Panc1 (cell line): ENCODE measurements around the gene PDZD8. TPM values are rescaled to one million over a fixed set of nuclear protein-coding genes. Genes with fewer than 3 reads are reported as not detected.

Source experiments
- ATAC-seq: fragments of 200-7000 bp; cut with Tn5 transposase; 2 replicates; pipeline ENCODE4 v1.9.1; 2020; ENCODE audit warnings: mild to moderate bottlenecking, moderate library complexity
- BruUV-seq: library from RNA; stranded (reverse); fragments of 400-500 nt; replicated peaks from 2 replicates; lab custom pipeline; 2021; lab: Mats Ljungman, UMichigan
- CTCF ChIA-PET: fragments of 300-600 bp; sonication (Branson Sonifier 250); formaldehyde crosslinking; loops from one replicate; lab custom pipeline; 2022; ENCODE audit warnings: antibody characterized with exemption; lab: Charles Lee
- POLR2A ChIA-PET: fragments of 300-600 bp; sonication (Branson Sonifier 250); formaldehyde crosslinking; loops from one replicate; lab custom pipeline; 2022; ENCODE audit warnings: antibody characterized with exemption; lab: Charles Lee
- DNase-seq: peaks from one replicate; pipeline ENCODE4 v3.0.0-alpha.2; 2010; ENCODE audit warnings: low read depth, low spot score
- H3K27ac ChIP-seq: 2 replicates; pipeline ENCODE4 v1.5.1; 2011; ENCODE audit warnings: mild to moderate bottlenecking, low read length, inconsistent platforms
- H3K27me3 ChIP-seq: fragments of 200-500 bp; sonication (Bioruptor generic); 2 replicates; pipeline ENCODE4 v1.6.0; 2014; ENCODE audit warnings: low read length, inconsistent platforms; ENCODE audit not compliant: control insufficient read depth, insufficient read depth
- H3K36me3 ChIP-seq: fragments of 200-500 bp; sonication (Bioruptor generic); 2 replicates; pipeline ENCODE4 v1.5.1; 2014; ENCODE audit warnings: inconsistent platforms, mild to moderate bottlenecking, low read length, moderate library complexity; ENCODE audit not compliant: control insufficient read depth, insufficient read depth
- H3K4me1 ChIP-seq: 2 replicates; pipeline ENCODE4 v1.5.1; 2011; ENCODE audit warnings: inconsistent platforms, mild to moderate bottlenecking, low read length, moderate library complexity; ENCODE audit not compliant: control insufficient read depth, insufficient read depth
- H3K4me3 ChIP-seq, 2 experiments: 2 replicates each; pipeline ENCODE4 v1.5.1; 2011 to 2012; ENCODE audit warnings: low read depth in 2 of 2, low read length in 2 of 2, mild to moderate bottlenecking in 2 of 2, inconsistent platforms in 1 of 2, moderate library complexity in 1 of 2
- H3K9me3 ChIP-seq: fragments of 200-500 bp; sonication (Bioruptor generic); 2 replicates; pipeline ENCODE4 v1.5.1; 2014; ENCODE audit warnings: low read depth, mild to moderate bottlenecking, inconsistent platforms, low read length, moderate library complexity; ENCODE audit not compliant: control insufficient read depth, insufficient read depth
- POLR2AphosphoS5 ChIP-seq: IDR thresholded peaks from 2 replicates; pipeline ENCODE4 v1.6.1; 2012; ENCODE audit warnings: mild to moderate bottlenecking, low read depth, low read length, moderate library complexity
- SIN3A ChIP-seq: IDR thresholded peaks from 2 replicates; pipeline ENCODE4 v1.6.1; 2012; ENCODE audit warnings: low read depth, mild to moderate bottlenecking, low read length, moderate library complexity, borderline replicate concordance; ENCODE audit not compliant: insufficient read depth
- TCF7L2 ChIP-seq: IDR thresholded peaks from 2 replicates; pipeline ENCODE4 v1.6.1; 2011; ENCODE audit warnings: mild to moderate bottlenecking, low read depth, low read length, inconsistent platforms
- in situ Hi-C: cut with HindIII; loops from 2 replicates; pipeline ENCODE4 v1.10.0; 2016; ENCODE audit warnings: low sequenced_read_pairs, low pct_unique_long_range_greater_than_20kb
- intact Hi-C: fragments of 100-400 bp; cut with micrococcal nuclease; formaldehyde crosslinking; loops from one replicate; pipeline ENCODE4 v1.10.0; 2022; ENCODE audit not compliant: unreplicated experiment
- total RNA-seq: library from RNA; stranded (reverse); gene quantifications from one replicate; pipeline ENCODE4 v1.2.1, GENCODE V29; 2021; ENCODE audit not compliant: unreplicated experiment
- TF ChIP-seq, protein P1 (sequence below): fragments of 450-650 bp; IDR thresholded peaks from 2 replicates; pipeline ENCODE4 v1.5.1; 2017; ENCODE audit warnings: mild to moderate bottlenecking
- TF ChIP-seq, protein P2 (sequence below), 2 experiments: IDR thresholded peaks; 2 replicates each; pipeline ENCODE4 v1.6.1; 2011 to 2012; ENCODE audit warnings: low read depth in 2 of 2, control low read depth in 1 of 2, low read length in 1 of 2, mild to moderate bottlenecking in 1 of 2, moderate library complexity in 1 of 2; ENCODE audit not compliant: insufficient read depth in 1 of 2

The PDZD8 gene
- total RNA-seq, 1 experiment from 2014 or later: 44.7 TPM

DNA sequence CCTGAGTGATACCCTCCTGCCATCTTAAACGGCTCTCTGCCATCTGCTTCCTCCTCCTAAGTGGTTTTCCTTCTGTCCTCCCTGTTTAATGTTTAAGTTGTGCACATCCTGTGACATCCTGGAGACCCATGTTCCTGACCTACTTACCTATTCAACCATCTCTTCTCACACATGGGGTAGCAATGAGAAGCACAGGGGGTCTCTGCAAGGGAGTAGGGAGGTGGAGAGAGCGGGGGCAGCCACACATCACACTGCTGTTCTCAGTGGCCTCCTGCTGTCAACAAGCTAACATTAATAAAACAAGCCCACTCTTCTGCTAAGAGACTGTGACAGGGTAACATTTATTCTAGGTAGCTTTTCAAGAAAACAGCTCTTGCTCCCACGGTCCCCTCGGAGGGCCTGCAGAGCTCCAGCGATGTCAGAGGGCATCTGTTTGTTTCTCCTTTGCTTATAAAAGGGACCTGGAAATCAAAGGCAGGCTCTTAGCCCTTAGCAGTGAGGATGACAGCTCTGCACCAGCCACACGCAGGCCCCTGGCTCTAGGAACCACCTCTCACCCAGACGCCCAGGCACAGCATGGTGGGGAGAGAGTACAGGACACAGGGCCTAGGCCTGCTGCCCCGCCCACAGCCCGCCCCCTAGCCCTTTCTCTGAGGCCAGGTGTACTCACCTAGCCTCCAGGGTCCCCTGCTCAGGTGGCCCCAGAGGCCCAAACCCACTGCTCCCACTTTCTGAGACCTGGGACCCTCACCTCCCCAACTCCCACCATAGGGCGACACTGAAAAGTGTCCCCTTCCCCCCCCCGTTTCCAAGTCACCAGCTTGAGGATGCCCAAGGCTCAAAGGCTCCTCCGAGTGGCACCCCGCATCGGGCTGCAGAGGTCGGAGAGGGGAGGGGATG lies 135.3 kb downstream of the PDZD8 start:
- no peak overlapping the region for H3K27ac ChIP-seq
- H3K9me3 ChIP-seq: no peaks in the 10 kb centered on the region
- CTCF ChIA-PET: interaction anchor here (0.6 kb wide), 1 partner anchor 91 kb away, joined by 4 read pairs; no protein-coding TSS in a partner anchor
- H3K4me3 ChIP-seq: no peak overlapping the region
- intact Hi-C loops: no loop called here
- no TSS peak for BruUV-seq
- POLR2A ChIA-PET: no interaction called here
- peaks cover 4% of the 10 kb centered on the region for H3K27me3 ChIP-seq
- no peaks in the 10 kb centered on the region for H3K4me1 ChIP-seq
- TF ChIP-seq TCF7L2 (no peak), POLR2AphosphoS5 (no peak), SIN3A (no peak)
- TF ChIP-seq, protein P1, sequence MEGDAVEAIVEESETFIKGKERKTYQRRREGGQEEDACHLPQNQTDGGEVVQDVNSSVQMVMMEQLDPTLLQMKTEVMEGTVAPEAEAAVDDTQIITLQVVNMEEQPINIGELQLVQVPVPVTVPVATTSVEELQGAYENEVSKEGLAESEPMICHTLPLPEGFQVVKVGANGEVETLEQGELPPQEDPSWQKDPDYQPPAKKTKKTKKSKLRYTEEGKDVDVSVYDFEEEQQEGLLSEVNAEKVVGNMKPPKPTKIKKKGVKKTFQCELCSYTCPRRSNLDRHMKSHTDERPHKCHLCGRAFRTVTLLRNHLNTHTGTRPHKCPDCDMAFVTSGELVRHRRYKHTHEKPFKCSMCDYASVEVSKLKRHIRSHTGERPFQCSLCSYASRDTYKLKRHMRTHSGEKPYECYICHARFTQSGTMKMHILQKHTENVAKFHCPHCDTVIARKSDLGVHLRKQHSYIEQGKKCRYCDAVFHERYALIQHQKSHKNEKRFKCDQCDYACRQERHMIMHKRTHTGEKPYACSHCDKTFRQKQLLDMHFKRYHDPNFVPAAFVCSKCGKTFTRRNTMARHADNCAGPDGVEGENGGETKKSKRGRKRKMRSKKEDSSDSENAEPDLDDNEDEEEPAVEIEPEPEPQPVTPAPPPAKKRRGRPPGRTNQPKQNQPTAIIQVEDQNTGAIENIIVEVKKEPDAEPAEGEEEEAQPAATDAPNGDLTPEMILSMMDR: no peak
- TF ChIP-seq, protein P2, sequence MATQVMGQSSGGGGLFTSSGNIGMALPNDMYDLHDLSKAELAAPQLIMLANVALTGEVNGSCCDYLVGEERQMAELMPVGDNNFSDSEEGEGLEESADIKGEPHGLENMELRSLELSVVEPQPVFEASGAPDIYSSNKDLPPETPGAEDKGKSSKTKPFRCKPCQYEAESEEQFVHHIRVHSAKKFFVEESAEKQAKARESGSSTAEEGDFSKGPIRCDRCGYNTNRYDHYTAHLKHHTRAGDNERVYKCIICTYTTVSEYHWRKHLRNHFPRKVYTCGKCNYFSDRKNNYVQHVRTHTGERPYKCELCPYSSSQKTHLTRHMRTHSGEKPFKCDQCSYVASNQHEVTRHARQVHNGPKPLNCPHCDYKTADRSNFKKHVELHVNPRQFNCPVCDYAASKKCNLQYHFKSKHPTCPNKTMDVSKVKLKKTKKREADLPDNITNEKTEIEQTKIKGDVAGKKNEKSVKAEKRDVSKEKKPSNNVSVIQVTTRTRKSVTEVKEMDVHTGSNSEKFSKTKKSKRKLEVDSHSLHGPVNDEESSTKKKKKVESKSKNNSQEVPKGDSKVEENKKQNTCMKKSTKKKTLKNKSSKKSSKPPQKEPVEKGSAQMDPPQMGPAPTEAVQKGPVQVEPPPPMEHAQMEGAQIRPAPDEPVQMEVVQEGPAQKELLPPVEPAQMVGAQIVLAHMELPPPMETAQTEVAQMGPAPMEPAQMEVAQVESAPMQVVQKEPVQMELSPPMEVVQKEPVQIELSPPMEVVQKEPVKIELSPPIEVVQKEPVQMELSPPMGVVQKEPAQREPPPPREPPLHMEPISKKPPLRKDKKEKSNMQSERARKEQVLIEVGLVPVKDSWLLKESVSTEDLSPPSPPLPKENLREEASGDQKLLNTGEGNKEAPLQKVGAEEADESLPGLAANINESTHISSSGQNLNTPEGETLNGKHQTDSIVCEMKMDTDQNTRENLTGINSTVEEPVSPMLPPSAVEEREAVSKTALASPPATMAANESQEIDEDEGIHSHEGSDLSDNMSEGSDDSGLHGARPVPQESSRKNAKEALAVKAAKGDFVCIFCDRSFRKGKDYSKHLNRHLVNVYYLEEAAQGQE (IDR thresholded peaks at IDR 0.05; ENCODE audit: insufficient read depth in 1 of 2, low read depth in 2 of 2, low read length in 1 of 2): no peak
- ATAC-seq (no peak; the same call in 1 of the 2 replicates), DNase-seq (no peak)
- no peaks in the 10 kb centered on the region for H3K36me3 ChIP-seq
- in situ Hi-C loops: no loop called here

DNA sequence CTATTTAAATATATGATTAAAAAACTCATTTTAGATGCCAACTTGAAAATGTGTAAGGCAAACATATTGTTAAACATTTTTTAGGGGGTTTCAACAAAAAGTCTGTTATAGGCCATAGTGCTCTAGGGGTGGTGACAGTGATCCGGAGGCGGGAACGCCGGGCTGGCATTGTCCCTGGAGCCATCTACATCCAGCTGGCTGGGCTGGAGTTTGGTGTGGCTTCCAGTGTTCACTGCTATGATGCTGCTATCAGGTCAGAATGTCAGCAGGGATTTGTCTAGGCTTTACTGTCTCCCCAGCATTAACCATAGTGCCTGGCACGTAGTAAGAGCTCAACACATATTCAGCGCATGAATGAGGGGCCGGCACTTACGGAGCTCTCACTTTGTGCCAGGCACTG lies 136.2 kb downstream of the PDZD8 start:
- H3K36me3 ChIP-seq: no peaks in the 10 kb centered on the region
- ATAC-seq: no peak
- no peak for DNase-seq
- CTCF ChIA-PET: no interaction called here
- peaks cover 4% of the 10 kb centered on the region for H3K27me3 ChIP-seq
- no peak overlapping the region for H3K27ac ChIP-seq
- POLR2A ChIA-PET: no interaction called here
- in situ Hi-C loops (no loop called here), intact Hi-C loops (no loop called here)
- H3K4me3 ChIP-seq: no peak overlapping the region
- H3K9me3 ChIP-seq: no peaks in the 10 kb centered on the region
- H3K4me1 ChIP-seq: no peaks in the 10 kb centered on the region
- TF ChIP-seq, protein P1: no peak
- TF ChIP-seq, protein P2 (IDR thresholded peaks at IDR 0.05; ENCODE audit: insufficient read depth in 1 of 2, low read depth in 2 of 2, low read length in 1 of 2): no peak
- TF ChIP-seq TCF7L2: no peak
- no peak for TF ChIP-seq SIN3A
- TF ChIP-seq POLR2AphosphoS5: no peak
- BruUV-seq: no TSS peak
